ENCODE data around the gene SND1.

Gene SND1

DNA sequence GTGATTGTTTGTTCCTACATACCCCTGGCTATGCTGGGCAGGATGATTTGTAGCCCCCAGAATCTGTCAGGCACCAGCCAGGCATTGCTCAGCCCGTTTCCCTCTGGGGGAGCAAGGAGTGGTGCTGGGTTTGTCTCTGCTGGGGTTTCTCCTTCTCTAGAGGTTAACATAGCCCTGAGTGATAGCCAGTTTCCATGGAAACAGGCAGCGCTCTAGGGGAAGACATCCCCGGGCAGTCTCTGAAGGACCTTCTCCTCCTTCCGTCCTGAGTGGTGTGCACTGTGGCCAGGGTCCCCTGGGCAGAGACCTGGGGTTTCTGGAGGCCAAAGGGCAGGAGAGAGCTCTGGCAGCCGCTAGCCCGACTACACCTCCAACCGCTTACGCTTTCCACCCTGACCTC lies 429.8 kb downstream of the SND1 start:
- no peaks in the 10 kb centered on the region for H3K9me3 ChIP-seq (ENCODE audit: control insufficient read depth, low read length)
- no peaks in the 10 kb centered on the region for H3K4me1 ChIP-seq (ENCODE audit: control insufficient read depth, insufficient read depth, low read length, poor library complexity, severe bottlenecking)
- H3K27me3 ChIP-seq (replicated peaks; ENCODE audit: control insufficient read depth, insufficient read depth, low read length, poor library complexity, severe bottlenecking), result no peaks in the 10 kb centered on the region
- peaks cover 71% of the 10 kb centered on the region for H3K36me3 ChIP-seq (ENCODE audit: control insufficient read depth, insufficient read depth, low read length)
- no peak overlapping the region for H3K4me3 ChIP-seq (ENCODE audit: insufficient read depth, low read depth, low read length, poor library complexity, severe bottlenecking)
- no peak for DNase-seq
- H3K27ac ChIP-seq (ENCODE audit: insufficient read depth, low read length, poor library complexity, severe bottlenecking), result no peak overlapping the region

- H3K36me3 ChIP-seq (ENCODE audit: control insufficient read depth, insufficient read depth, low read length), result peaks cover 69% of the 10 kb centered on the region
- H3K27me3 ChIP-seq (replicated peaks; ENCODE audit: control insufficient read depth, insufficient read depth, low read length, poor library complexity, severe bottlenecking), result no peaks in the 10 kb centered on the region
- H3K27ac ChIP-seq (ENCODE audit: insufficient read depth, low read length, poor library complexity, severe bottlenecking), result no peak overlapping the region
Observed at GRCh38 chr7:128082431-128082830, 430.4 kb downstream of the SND1 start.

GRCh38 chr7:128084896-128085608 lies 433.1 kb downstream of the SND1 start:
- peaks cover 77% of the 10 kb centered on the region for H3K36me3 ChIP-seq (ENCODE audit: control insufficient read depth, insufficient read depth, low read length)
- H3K9me3 ChIP-seq (ENCODE audit: control insufficient read depth, low read length), result no peaks in the 10 kb centered on the region
- no peaks in the 10 kb centered on the region for H3K4me1 ChIP-seq (ENCODE audit: control insufficient read depth, insufficient read depth, low read length, poor library complexity, severe bottlenecking)
- no peak overlapping the region for H3K27ac ChIP-seq (ENCODE audit: insufficient read depth, low read length, poor library complexity, severe bottlenecking)
- no peak for DNase-seq
- H3K4me3 ChIP-seq (ENCODE audit: insufficient read depth, low read depth, low read length, poor library complexity, severe bottlenecking), result no peak overlapping the region
- no peaks in the 10 kb centered on the region for H3K27me3 ChIP-seq (replicated peaks; ENCODE audit: control insufficient read depth, insufficient read depth, low read length, poor library complexity, severe bottlenecking)

More at GRCh38 chr7:128082431-128082830, 430.4 kb downstream of the SND1 start:
- no peak for DNase-seq
- Histone ChIP-seq H3K9me3 (ENCODE audit: control insufficient read depth, low read length) (no peaks in the 10 kb centered on the region), H3K4me3 (ENCODE audit: insufficient read depth, low read depth, low read length, poor library complexity, severe bottlenecking) (no peak overlapping the region), H3K4me1 (ENCODE audit: control insufficient read depth, insufficient read depth, low read length, poor library complexity, severe bottlenecking) (no peaks in the 10 kb centered on the region)

GRCh38 chr7:128090492-128090891 lies 438.5 kb downstream of the SND1 start:
- peaks cover 70% of the 10 kb centered on the region for H3K36me3 ChIP-seq (ENCODE audit: control insufficient read depth, insufficient read depth, low read length)
- H3K4me3 ChIP-seq (ENCODE audit: insufficient read depth, low read depth, low read length, poor library complexity, severe bottlenecking), result no peak overlapping the region
- no peak overlapping the region for H3K27ac ChIP-seq (ENCODE audit: insufficient read depth, low read length, poor library complexity, severe bottlenecking)
- H3K27me3 ChIP-seq (replicated peaks; ENCODE audit: control insufficient read depth, insufficient read depth, low read length, poor library complexity, severe bottlenecking), result no peaks in the 10 kb centered on the region
- DNase-seq, result no peak
- H3K4me1 ChIP-seq (ENCODE audit: control insufficient read depth, insufficient read depth, low read length, poor library complexity, severe bottlenecking), result no peaks in the 10 kb centered on the region
- H3K9me3 ChIP-seq (ENCODE audit: control insufficient read depth, low read length), result no peaks in the 10 kb centered on the region

- H3K4me1 ChIP-seq (ENCODE audit: control insufficient read depth, insufficient read depth, low read length, poor library complexity, severe bottlenecking), result no peaks in the 10 kb centered on the region
- H3K27ac ChIP-seq (ENCODE audit: insufficient read depth, low read length, poor library complexity, severe bottlenecking), result no peak overlapping the region
- no peaks in the 10 kb centered on the region for H3K27me3 ChIP-seq (replicated peaks; ENCODE audit: control insufficient read depth, insufficient read depth, low read length, poor library complexity, severe bottlenecking)
- H3K36me3 ChIP-seq (ENCODE audit: control insufficient read depth, insufficient read depth, low read length), result peaks cover 64% of the 10 kb centered on the region
- no peak overlapping the region for H3K4me3 ChIP-seq (ENCODE audit: insufficient read depth, low read depth, low read length, poor library complexity, severe bottlenecking)
- DNase-seq, result no peak
- no peaks in the 10 kb centered on the region for H3K9me3 ChIP-seq (ENCODE audit: control insufficient read depth, low read length)
Observed at GRCh38 chr7:128091106-128091505, 439.1 kb downstream of the SND1 start.

DNA sequence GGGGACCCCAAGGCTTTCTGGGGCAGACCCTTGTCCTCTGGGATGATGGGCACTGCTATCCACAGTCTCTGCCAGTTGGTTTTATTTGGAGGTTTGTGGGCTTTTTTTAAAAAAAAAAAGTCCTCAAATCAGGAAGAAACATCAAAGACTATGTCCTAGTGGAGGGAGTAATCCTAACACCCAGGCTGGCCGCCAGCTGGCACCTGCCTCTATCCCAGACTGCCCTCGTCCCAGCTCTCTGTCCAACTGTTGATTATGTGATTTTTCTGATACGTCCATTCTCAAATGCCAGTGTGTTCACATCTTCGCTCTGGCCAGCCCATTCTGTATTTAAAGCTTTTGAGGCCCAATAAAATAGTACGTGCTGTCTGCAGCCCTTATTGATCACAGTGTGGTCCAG lies 440.2 kb downstream of the SND1 start:
- Histone ChIP-seq H3K9me3 (ENCODE audit: control insufficient read depth, low read length) (no peaks in the 10 kb centered on the region), H3K27ac (ENCODE audit: insufficient read depth, low read length, poor library complexity, severe bottlenecking) (no peak overlapping the region), H3K4me1 (ENCODE audit: control insufficient read depth, insufficient read depth, low read length, poor library complexity, severe bottlenecking) (no peaks in the 10 kb centered on the region), H3K4me3 (ENCODE audit: insufficient read depth, low read depth, low read length, poor library complexity, severe bottlenecking) (no peak overlapping the region), H3K27me3 (replicated peaks; ENCODE audit: control insufficient read depth, insufficient read depth, low read length, poor library complexity, severe bottlenecking) (no peaks in the 10 kb centered on the region), H3K36me3 (ENCODE audit: control insufficient read depth, insufficient read depth, low read length) (peaks cover 53% of the 10 kb centered on the region)
- DNase-seq, result no peak

DNA sequence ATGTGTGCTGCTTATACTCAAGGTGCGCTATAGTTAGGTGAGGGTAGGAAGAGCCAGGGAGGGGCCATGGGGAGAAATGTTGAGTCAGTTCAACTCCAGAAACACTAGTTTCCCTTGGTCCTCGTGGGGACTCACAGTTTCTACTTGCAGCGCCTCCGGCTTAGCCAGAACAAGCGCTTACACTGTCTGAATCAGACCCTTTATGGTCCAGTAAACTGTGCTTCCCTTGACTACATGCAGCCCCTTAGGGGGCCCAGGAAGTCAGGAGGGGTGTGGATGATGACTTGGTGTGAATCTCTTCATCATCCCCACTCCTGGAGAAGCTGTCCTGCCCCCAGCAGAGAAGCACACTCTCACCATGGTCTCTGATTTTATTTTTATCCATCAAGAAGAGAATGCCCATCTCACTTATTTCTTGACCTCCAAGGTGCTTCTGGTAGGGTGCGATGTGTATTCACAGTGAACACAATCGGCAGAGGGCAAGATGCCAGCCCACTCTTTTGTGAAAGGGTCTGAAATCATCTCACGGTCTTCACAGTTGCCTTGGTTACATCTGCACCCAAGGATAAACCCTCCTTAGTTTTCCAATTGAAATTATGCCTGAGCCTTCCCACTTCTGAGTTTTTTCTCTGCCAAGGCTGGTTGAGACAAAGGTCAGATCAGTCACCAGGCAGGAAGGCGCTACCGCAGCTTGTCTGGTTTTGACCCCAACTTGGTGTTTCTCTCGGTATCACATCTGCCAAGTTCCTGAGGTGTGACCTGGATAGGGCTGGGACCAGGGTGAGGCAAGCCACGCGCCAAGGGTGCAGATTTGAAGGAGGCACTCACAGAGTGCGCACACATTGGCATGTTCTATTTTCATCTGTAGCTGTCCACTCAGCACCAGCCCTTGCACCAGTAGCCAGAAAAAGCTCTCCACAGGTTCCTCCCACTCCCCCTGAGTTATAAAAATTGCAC lies 441.9 kb downstream of the SND1 start:
- Histone ChIP-seq H3K9me3 (ENCODE audit: control insufficient read depth, low read length) (no peaks in the 10 kb centered on the region), H3K4me1 (ENCODE audit: control insufficient read depth, insufficient read depth, low read length, poor library complexity, severe bottlenecking) (no peaks in the 10 kb centered on the region), H3K27ac (ENCODE audit: insufficient read depth, low read length, poor library complexity, severe bottlenecking) (no peak overlapping the region), H3K36me3 (ENCODE audit: control insufficient read depth, insufficient read depth, low read length) (peaks cover 45% of the 10 kb centered on the region), H3K27me3 (replicated peaks; ENCODE audit: control insufficient read depth, insufficient read depth, low read length, poor library complexity, severe bottlenecking) (no peaks in the 10 kb centered on the region), H3K4me3 (ENCODE audit: insufficient read depth, low read depth, low read length, poor library complexity, severe bottlenecking) (no peak overlapping the region)
- DNase-seq, result no peak

GRCh38 chr7:128094686-128095085 lies 442.7 kb downstream of the SND1 start:
- no peak overlapping the region for H3K4me3 ChIP-seq (ENCODE audit: insufficient read depth, low read depth, low read length, poor library complexity, severe bottlenecking)
- no peaks in the 10 kb centered on the region for H3K9me3 ChIP-seq (ENCODE audit: control insufficient read depth, low read length)
- no peak overlapping the region for H3K27ac ChIP-seq (ENCODE audit: insufficient read depth, low read length, poor library complexity, severe bottlenecking)
- H3K4me1 ChIP-seq (ENCODE audit: control insufficient read depth, insufficient read depth, low read length, poor library complexity, severe bottlenecking), result no peaks in the 10 kb centered on the region
- H3K36me3 ChIP-seq (ENCODE audit: control insufficient read depth, insufficient read depth, low read length), result peaks cover 37% of the 10 kb centered on the region
- H3K27me3 ChIP-seq (replicated peaks; ENCODE audit: control insufficient read depth, insufficient read depth, low read length, poor library complexity, severe bottlenecking), result no peaks in the 10 kb centered on the region
- no peak for DNase-seq

DNA sequence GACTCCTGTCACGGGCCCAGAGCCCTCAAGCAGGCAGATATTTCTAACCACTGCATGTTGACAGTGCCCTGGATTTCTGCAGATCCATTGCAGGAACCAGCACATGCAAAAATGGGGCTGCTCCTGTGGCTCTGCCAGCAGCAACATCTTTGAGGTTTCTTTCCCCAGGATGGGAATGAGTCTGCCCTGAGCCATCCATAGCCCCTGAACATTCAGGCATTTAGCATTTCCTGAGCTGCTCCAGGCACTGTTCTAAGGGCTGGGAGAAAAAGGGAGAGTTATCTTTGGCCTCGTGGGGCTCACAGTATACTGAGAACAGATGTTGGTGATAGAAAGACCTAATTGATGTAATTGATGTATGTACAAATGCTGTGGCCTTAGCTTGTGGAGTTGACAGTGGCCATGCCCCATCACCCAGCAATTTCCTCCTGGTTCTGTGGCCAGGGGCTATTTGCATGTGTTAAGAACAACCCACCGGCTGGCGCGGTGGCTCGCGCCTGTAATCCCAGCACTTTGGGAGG lies 445.3 kb downstream of the SND1 start:
- Histone ChIP-seq H3K27ac (ENCODE audit: insufficient read depth, low read length, poor library complexity, severe bottlenecking) (no peak overlapping the region), H3K27me3 (replicated peaks; ENCODE audit: control insufficient read depth, insufficient read depth, low read length, poor library complexity, severe bottlenecking) (no peaks in the 10 kb centered on the region), H3K4me1 (ENCODE audit: control insufficient read depth, insufficient read depth, low read length, poor library complexity, severe bottlenecking) (no peaks in the 10 kb centered on the region), H3K36me3 (ENCODE audit: control insufficient read depth, insufficient read depth, low read length) (peaks cover 14% of the 10 kb centered on the region), H3K9me3 (ENCODE audit: control insufficient read depth, low read length) (no peaks in the 10 kb centered on the region), H3K4me3 (ENCODE audit: insufficient read depth, low read depth, low read length, poor library complexity, severe bottlenecking) (no peak overlapping the region)
- DNase-seq, result no peak

DNA sequence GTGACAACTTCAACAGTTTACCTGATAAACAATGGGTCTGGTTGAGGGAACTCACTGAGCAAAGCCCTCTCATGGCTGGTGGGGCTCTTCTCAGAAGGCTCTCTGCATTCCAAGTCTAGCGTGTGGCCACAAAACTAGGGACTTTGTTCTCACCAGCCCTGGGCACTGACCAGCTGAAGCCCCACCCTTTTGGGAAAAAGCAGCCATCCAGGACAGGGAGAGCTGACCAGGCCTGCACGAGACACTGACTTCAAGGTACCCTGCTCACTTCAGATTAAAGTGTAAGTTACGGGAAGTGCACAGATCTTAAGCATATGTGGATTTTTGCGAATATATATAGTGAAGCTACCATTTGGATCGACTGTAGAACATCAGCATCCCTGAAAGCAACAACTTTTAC lies 446.6 kb downstream of the SND1 start:
- Histone ChIP-seq H3K27ac (ENCODE audit: insufficient read depth, low read length, poor library complexity, severe bottlenecking) (no peak overlapping the region), H3K27me3 (replicated peaks; ENCODE audit: control insufficient read depth, insufficient read depth, low read length, poor library complexity, severe bottlenecking) (no peaks in the 10 kb centered on the region), H3K4me3 (ENCODE audit: insufficient read depth, low read depth, low read length, poor library complexity, severe bottlenecking) (no peak overlapping the region), H3K9me3 (ENCODE audit: control insufficient read depth, low read length) (no peaks in the 10 kb centered on the region), H3K4me1 (ENCODE audit: control insufficient read depth, insufficient read depth, low read length, poor library complexity, severe bottlenecking) (no peaks in the 10 kb centered on the region), H3K36me3 (ENCODE audit: control insufficient read depth, insufficient read depth, low read length) (peaks cover 2% of the 10 kb centered on the region)
- DNase-seq, result no peak
